Brain pericyte (primary cell): ENCODE data around the gene SLC10A7.
"Not testable (repeated sequence)": the region's sequence is repeated elsewhere in the genome, so short reads cannot be mapped to it uniquely, and the experiment has no call there.

Source experiments
- DNase-seq: peaks from one replicate; pipeline ENCODE4 v3.0.0-alpha.2; 2012; ENCODE audit warnings: low read depth, low spot score

The SLC10A7 gene

DNA sequence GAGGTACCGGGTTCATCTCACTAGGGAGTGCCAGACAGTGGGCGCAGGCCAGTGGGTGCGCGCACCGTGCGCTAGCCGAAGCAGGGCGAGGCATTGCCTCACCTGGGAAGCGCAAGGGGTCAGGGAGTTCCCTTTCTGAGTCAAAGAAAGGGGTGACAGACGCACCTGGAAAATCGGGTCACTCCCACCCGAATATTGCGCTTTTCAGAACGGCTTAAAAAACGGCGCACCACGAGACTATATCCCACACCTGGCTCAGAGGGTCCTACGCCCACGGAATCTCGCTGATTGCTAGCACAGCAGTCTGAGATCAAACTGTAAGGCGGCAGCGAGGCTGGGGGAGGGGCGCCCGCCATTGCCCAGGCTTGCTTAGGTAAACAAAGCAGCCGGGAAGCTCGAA, 171.6 kb downstream of the SLC10A7 start:
- DNase-seq, result not testable (repeated sequence)

DNA sequence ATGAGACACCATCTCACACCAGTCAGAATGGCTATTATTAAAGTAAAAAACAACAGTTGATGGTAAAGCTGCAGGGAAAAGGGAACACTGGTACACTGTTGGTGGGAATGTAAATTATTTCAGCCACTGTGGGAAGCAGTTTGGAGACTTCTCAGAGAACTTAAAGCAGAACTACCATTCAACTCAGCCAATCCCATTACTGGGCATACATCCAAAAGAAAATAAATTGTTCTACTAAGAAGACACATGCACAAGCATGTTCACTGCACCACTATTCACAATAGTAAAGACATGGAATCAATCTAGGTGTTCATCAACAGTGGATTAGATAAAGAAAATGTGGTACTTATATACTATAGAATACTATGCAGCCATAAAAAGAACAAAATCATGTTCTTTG, 172.4 kb downstream of the SLC10A7 start:
- no peak for DNase-seq

DNA sequence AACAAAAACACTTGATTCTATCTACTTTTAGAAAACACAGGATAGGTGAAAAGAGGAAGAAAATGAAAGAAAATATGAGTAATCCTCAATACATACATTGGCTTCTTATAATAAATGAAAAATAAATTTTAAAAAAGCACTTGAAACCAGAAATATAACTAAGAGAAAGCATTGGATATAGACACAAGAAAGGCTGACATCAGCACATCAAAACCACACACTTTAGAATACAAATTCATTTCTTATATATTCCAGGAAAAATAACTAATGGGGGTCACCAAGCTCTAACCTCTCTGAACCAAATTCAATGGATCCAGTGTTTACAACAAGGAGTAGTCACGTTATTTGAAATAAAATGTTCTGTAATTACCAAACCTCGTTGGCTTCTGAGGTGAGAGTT, 173.9 kb downstream of the SLC10A7 start:
- DNase-seq, result no peak

DNA sequence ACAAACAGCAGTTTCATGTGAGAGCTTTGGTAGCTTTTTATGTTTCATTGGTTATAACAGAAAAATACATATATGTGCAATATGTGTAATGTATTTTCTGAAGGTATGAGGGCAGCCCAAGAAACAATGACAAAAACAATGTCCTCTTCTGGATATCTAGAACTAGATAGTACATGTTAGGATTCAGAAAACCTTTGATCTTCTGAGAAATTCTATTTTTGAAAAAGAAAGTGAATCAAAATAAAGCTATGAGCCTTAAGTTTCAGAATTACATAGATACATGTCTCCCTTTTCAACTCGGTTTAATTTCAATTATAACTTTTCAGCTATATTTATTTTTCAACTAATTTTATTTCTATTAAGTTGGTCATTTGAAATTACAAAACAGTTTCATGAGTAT, 175.5 kb downstream of the SLC10A7 start:
- DNase-seq, result no peak

DNA sequence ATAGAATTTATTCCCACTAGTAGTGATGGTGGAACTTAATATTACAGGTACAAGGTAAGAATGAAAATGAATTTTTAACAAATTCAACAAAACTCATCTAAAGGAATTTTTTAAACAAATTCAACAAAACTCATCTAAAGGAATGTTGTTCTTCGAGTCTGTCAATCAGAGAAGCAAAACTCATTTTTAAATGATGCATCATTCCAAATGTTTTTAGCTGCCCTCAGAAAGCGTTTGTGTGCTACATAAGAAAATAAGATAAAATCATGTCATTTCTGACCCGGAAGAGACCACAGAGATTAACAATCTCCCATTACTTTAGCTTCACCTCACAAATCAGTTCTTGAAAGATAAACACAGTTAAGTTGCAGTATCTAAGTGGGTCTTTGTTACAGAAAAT, 178.0 kb downstream of the SLC10A7 start:
- DNase-seq, result no peak

DNA sequence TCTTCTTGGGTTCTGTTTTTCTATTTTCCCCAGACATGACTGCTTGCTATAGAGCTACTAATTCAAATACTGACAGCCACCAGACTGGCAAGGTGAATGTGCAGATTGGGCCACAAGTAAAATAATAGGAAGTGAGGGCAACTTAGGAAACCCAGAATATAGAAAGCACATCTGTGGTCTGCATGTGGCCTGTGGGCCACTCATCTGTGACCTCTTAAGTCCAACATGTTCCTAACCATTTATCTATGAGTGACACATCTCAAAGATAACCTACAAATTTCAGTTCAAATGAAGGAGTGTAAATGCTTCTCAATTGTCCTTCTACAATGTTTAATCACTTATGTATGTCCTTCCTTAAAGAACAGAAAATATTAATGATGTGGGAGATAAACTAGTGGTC, 178.5 kb downstream of the SLC10A7 start:
- no peak for DNase-seq

DNA sequence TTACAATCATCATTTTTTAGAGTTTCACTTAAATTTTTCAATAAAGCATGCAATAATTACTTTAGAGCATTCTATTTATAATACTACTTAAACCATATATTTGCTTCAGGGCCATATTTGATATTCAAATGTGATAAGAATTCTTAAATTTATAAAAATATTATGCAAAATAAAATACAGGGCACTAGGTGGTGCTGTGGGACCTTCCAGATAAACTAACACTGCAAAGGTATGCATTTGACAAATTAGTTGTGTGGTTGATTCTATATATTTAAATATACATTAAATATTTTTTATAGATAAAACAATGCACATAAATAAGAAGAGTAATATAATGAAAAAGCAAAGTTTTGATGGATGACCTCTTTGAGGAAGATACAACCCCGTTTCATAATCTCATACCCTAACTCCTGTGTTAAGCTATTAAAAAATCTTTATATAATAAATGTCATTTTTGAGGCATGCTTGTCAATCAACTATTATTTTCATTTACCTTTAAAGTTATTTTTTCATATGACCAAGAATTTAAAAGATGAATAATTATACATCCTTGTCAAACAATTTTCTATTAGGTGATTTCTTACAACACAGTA, 179.0 kb downstream of the SLC10A7 start:
- DNase-seq, result no peak

DNA sequence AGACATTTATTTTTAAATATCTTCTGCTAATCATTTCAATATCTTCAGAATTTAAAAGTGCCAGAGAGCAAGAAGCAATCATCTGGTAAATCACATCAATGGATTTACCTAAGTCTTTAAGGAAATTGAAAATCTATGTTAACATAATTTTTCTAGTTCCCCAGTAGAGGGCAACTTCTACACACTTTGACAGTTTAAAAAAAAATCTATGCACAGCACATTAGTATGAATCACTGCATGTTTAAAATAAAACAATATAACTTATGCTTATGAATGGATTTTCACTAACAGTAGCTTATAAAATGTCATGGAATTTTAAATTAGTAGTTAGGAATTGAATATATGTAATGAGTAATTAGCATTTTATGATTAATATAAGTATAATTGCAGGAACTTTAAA, 180.9 kb downstream of the SLC10A7 start:
- no peak for DNase-seq

DNA sequence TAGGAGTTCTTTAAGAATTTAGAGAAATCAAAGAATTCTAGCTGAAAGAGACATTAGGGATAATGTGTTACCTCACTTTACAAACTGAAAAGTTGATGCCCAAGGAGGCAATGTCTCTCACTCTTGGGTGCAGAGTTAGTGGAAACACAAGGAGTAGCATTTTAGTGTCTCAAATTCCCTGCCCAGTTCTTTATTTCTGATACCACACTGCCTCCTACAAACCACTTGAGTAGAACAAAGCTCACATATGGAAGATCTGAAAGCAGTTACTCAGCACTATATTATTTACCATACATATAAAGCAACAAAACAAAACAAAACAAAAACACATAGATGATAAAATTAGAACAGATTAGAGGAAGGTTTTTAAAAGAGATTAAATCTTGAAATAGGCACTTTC, 183.2 kb downstream of the SLC10A7 start:
- no peak for DNase-seq

DNA sequence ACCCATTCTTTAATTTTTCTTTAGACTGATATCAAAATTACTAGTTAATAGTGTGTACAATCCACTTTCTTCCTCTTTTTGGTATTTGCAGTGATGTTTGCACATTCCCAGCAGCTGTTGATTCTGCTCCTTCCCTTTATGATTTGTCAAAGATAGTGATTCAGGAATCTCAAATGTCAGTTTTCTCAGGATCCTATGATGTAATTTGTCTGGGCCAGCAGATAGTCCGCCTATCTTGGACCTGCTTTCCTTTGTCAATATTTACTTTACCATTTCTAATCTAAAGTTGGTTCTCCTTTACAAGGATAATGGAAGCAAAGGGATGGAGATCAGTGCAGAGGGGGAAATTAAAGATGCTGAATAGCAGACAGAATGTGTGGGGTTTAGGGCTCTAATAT, 185.3 kb downstream of the SLC10A7 start:
- DNase-seq, result no peak

DNA sequence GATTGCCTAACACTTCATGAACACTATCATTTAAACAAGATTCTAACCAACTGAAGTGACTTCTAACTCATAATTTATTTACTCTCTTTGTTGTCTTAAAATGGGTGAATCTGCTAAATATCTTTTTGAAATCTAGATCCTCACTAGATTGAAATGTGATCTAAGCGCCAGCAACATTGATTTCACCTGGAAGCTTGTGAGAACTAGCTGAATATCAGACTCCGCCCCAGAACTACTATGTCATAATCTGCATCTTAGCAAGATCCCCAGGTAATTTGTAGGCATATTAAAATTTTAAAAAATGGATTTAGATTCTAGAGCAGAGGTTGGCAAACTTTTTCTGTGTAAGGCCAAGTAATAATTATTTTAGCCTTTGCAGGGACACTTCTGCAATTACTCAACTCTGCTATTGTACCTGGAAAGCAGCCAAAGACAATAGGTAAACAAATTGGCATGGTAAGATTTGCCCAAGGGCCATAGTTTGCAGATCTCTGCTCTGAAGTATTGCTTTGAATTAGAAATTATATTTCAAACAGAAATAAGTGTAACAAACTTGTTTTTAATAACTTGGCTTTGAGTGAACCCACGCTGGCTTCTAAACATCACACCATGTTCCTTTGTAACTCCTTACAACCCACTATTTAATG, 185.9 kb downstream of the SLC10A7 start:
- DNase-seq, result no peak

DNA sequence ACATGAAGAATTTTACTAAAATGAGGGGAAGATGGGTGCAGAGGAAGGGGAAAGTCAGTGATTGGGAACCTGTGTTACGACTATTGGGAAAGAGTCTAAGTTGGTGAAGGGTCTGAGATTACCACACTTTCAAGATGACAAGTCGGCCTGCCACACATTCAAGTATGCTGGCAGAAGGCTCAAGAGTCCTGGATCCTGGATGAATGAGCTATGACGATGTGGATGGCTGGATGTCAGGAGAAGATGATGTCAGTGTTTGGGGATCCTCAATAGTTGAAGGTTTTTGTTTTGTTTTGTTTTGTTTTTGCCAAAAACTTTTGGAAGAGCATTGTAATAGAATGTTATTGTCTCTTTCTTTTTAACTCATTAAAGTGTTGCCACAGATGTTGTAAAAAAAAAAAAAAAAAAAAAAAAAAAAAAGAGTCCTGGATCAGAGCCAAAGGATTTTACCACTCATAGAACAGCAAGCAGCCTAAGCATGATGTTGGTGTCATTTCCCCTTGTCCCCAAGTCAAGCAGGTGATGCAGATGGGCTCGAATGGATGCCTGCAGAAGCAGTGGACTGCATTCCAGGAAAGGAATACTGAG, 186.8 kb downstream of the SLC10A7 start:
- no peak for DNase-seq

DNA sequence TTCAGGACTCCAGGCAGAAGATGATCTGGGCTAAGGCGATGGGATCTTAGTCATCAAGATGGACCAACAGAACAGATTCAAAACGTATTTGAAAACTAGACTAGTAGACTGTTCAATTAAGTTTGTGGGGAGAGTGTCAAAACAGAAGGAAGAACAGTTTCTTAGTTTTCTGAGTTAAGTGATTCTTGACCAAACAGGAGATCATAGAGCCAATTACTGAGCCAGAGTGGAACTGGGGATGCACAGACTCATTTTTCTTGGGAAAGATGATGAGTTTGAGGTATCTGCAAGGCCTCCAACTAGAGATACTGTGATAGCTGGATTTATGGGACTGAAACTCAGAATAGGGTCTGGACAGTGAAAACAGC, 187.9 kb downstream of the SLC10A7 start:
- no peak for DNase-seq

DNA sequence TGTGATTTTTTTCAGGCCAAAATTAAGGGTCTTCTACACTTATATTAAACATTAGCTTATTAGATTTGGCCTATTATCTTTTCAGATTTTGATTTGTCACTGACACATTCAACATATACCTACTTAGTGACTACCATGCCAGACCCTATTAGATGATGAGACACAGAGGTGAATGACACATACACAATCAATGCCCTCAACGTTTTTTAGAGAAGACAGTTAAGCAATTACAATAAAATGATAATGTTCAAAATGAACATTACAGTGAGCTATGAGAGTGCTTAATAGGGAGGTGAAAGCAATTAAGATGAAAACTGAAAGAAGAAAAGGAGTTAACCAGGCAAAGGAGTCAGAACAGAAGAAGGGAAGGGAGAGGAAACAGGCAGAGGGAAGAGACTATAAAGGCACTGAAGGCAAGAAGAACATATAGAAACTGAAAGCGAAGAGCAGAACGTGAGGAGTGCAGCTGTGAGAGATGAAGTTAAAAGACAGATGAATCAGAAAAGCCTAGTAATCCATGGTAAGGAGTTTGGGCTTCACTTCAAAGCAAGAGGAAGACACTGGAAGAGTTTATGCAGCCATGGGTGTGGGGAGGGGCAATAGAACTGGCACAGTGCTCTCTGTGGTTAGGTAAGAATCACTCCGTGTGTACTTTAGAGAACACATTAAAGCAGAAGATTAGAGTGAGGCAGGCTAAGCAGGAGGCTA, 188.4 kb downstream of the SLC10A7 start:
- DNase-seq, result no peak

DNA sequence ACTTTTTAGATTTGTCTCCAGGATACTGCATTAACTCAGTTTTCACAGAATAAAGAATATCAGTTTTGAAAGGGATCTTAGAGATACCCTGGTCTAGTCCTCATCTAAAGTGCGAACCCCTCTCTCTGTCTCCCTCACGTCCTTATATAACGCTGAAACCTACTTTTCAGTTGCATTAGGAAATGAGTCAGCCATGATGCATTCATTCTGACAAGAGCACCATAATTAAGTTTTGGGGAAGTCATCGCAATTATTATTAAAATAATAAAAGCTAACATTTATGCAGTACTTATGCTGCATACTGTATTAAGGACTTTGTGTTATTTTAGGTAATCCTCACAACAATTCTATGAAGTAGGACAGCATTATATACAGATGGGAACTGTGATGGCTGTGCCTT, 191.3 kb downstream of the SLC10A7 start:
- no peak for DNase-seq

DNA sequence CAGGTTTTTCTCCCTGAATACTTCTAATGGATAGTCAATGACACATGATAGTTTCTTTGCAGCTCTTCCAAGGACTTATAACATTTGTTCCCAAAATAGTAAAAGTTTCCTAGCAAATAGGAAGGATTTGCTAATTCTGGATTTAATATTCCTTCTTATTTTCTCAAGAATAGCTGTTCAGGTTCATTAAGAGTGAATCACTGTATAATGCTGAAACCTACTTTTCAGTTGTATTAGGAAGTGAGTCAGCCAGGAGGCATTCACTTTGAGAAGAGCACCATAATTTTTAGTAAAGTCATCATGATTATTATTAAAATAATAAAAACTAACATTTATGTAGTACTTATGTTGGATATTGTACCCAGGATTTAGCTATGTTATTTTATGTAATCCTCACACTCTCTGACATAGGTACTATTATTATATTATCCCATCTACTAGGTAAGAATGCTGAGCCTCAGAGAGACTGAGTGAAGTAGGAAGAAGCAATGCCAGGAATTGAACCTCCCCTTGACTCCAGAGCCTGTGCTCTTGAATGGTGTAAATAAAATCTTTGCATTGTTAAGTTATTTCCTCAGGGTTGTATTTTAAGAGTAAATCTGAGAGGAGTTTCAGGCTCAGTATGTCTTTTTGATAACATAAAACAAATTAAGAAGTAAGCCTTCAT, 192.6 kb downstream of the SLC10A7 start:
- DNase-seq, result no peak

DNA sequence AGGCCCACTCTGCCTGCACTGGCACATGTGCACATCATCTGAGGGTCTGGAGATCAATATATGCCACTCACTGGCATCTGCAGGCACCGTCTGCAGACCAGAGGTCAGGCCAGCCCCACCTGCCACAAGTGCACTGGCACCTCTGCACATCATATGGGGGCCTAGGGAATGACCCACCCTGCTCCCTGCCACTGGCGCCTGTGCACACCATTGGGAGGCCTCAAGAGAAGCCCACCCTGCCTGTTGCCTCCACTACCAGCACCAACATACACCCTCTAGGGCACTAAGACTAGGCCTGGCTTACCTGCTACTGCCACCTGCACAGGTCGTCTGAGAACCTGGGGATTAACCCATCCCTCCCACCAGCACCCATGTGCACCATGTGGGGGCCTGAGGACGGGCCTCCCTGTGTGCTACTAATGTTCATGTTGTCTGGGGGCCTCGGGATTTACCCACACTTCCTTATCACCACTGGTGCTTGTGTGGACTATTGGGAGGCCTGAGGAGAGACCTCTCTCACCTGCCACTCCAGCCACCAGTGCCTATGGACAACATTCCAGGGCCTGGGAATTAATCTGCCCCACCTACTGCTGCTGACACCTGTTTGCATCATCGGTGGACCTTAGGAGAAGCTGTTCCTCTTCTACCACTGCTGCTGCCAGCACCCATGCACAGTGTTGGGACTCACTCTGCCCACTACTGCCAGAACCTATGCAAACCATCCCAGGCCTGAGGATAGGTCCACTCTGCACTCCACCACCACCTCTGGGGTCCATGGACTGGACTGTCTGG, 193.7 kb downstream of the SLC10A7 start:
- DNase-seq, result no peak

DNA sequence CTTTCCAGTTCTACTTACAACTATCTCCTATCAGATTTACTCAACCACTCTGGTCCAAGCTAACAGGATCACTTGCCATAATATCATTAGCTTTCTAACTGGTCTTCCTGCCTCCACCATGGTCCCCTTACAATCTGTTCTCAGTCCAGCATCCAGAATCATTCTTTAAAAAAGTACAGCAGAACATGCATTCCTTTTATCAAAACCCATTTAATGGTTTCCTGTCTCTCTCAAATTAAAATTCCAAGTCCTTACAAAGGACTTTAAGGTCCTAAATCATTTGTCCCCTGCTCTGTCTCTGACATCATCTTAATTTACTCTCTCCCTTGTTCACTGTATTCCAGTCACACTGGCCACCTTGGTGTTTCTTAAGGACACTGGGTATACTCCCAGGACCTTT, 202.8 kb downstream of the SLC10A7 start:
- no peak for DNase-seq

DNA sequence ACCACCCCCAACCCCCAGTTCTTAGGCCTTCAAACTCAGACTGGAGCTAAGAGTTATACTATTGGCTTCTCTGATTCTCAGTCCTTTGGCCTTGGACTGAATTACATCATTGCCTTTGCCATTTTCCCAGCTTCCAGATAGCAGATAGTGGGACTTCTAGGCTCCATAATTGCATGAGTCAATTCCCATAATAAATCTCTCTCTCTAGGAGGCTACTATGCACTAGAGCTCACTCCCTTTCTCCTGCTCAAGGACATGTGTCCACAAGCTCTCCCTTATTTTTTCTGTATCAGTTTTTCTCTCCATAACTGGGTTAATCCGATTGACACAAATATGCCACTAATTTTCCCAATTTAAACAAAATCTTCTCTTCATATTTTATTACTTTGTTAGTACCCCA, 204.0 kb downstream of the SLC10A7 start:
- no peak for DNase-seq

DNA sequence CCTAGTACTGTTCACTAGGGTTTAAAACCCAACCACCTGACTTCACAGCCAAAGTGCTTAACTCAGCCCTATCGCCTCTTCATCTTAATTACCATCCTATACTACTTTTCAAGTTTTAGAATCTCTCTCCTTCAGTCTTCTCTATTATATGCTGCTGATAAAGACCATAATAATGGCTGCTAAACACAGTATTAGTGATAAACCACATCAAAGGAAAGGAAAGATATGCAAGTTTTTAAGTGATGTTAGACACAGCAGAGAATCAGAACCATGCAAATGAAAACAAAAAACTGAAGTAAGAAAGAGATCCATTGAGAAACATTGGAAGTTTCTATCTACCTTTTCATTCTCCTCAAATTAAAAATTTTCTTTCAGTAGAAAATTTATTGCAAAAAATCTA, 206.6 kb downstream of the SLC10A7 start:
- no peak for DNase-seq

DNA sequence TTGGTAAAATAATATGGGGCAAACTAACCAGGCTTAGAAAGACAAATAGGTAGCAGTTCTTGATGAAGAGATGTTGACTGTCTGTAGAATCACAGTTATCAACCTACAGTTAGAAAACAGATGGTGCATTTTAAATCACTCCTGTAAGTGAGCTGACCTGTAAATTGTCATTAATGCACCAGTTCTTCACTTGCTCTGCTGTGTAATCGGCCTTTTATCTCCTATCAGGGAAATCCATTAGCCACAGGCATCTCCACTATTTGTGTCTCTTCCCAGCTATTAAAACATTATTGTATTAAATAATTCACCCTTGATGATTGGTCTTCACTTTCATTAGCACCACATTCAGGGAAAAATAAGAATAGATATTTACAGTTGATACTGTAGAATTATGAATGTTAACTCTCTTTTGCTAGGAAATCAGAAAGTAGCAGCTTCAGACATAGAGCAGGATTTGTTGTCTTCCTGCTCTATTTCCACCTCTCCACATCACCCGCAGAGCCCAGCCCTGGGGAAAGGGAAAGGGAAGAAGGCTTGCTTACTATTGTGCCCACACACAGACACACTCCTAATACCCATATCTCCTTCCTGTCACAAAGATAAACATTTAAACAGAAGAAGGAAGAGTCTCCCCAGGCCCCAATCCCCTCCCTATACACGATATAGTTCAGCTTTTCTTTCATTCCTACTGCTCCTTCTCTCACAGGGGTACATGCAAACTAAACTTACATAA, 210.3 kb downstream of the SLC10A7 start:
- no peak for DNase-seq
